ENCODE measurements around the gene ATP2B1.

Gene ATP2B1

DNA sequence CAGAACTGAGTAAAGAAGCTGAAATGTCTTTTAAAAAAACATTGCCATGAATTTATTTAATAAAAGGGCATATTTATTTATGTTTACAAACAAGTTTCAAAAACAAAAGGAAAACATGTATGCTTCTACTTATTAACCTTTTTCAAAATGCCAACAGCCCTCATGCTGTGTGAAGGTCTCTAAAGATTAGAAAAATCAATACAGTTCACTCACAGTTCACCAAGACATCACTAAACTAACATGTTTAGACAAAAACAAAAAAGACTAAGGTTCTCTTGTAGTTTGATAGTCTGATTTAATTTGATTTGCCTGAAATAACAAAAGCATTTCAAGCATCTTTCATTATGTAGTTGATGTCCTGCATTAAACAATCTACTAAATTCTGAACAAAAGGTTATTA is 118.9 kb downstream of the ATP2B1 start:
- DNase-seq (ENCODE audit: low read depth) = no peak
- no peak overlapping the region for H3K4me3 ChIP-seq (ENCODE audit: low read length)
- TF ChIP-seq, protein P1, sequence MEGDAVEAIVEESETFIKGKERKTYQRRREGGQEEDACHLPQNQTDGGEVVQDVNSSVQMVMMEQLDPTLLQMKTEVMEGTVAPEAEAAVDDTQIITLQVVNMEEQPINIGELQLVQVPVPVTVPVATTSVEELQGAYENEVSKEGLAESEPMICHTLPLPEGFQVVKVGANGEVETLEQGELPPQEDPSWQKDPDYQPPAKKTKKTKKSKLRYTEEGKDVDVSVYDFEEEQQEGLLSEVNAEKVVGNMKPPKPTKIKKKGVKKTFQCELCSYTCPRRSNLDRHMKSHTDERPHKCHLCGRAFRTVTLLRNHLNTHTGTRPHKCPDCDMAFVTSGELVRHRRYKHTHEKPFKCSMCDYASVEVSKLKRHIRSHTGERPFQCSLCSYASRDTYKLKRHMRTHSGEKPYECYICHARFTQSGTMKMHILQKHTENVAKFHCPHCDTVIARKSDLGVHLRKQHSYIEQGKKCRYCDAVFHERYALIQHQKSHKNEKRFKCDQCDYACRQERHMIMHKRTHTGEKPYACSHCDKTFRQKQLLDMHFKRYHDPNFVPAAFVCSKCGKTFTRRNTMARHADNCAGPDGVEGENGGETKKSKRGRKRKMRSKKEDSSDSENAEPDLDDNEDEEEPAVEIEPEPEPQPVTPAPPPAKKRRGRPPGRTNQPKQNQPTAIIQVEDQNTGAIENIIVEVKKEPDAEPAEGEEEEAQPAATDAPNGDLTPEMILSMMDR (IDR thresholded peaks at IDR 0.05; ENCODE audit: insufficient read depth, low read depth, low read length, missing control alignments) = no peak

DNA sequence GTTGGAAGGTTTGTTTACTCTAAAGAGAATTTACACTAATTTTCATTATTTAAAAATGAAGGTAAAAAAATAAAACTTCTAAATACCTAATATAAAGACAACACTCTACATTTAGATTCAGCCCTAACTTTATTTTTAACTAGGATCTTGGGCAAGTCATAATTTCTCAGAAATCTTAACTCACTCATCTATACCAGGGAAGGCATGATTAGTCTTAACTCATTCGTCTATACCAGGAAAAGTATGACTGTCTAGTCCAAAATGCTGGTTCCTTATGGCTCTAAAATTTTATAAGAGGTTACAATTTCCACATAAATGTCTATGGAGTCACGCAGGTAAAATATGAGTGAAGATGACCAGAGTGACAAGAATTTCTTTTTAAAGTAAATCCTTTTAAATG is 130.1 kb downstream of the ATP2B1 start:
- H3K4me3 ChIP-seq (ENCODE audit: low read length) = no peak overlapping the region
- TF ChIP-seq, protein P1 (IDR thresholded peaks at IDR 0.05; ENCODE audit: insufficient read depth, low read depth, low read length, missing control alignments) = no peak

DNA sequence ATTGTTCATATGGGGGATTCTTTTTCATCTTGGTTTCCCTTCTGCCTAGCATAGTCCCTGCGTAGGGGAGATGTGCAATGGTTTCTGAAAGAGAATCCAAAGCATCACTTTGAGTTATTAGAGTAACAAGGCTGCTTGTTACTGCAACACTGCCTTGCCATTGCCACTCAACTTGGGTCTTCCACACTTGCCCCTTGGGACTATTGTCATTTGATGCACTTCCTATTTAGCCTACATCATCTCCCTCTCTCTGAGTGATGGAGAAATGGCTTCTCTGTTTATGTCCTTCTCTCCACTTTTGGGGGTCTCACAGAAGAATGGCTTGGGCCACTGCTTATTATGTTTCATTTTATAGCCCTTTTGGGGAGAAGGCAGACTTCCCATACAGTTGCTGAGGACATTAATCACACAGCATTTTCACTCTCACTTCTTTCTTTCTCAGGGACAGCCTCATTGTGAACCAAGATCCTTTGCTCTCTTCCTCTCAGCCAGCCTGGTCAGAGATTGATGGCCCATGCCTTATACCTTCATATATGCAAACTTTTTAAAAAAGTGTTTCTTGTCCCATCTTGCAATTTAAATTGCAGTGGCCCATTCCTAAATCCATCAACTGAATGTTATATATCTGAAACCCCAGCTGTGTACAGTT is 131.9 kb downstream of the ATP2B1 start:
- H3K4me3 ChIP-seq (ENCODE audit: low read length) = no peak overlapping the region
- TF ChIP-seq, protein P1 (IDR thresholded peaks at IDR 0.05; ENCODE audit: insufficient read depth, low read depth, low read length, missing control alignments) = no peak
- no peak for DNase-seq (ENCODE audit: low read depth)

More for the DNA sequence above, 130.1 kb downstream of the ATP2B1 start:
- no peak for DNase-seq (ENCODE audit: low read depth)

DNA sequence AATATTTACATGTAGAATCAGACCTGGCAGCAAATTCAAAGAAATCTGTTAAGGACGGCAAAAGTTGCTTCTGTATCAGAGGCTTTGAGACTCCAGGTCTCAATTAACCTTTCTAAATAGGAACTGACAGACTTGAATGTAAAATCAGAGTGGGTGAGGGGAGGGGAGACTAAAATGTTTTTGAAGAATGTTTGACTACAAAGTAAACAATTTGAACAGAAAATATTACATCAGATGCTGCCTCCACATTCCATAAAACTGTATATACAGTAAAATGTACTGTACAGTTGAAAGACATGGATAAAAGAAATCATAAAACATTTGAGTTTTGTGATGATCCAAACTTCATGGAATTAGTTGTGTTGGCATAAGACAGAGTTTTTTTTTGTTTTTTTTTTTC is 133.3 kb downstream of the ATP2B1 start:
- no peak for DNase-seq (ENCODE audit: low read depth)
- TF ChIP-seq, protein P1 (IDR thresholded peaks at IDR 0.05; ENCODE audit: insufficient read depth, low read depth, low read length, missing control alignments) = no peak
- no peak overlapping the region for H3K4me3 ChIP-seq (ENCODE audit: low read length)

DNA sequence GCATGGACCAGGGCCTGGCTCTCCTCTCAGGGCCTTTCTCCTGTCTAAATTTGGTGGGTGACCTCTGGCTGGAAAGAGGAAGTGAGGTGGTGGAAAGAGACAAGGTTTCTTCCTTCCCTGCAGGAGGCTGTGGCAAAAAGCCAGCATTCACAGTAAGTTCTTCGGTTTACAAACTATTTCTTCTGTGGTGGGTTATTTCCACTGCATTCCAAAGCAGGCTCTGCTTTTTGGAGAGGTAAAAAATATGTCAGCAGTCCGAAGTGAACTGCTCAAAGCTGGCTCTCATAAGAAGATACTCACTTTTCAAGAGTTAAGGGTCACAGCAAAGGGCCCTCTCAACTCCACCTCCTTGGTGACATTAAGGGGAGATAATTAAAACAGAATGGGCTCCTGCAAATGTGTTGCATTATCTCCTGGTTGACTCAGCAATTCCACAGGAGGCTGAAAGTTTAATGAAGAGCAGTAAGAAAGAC is 133.9 kb downstream of the ATP2B1 start:
- no peak for DNase-seq (ENCODE audit: low read depth)
- TF ChIP-seq, protein P1 (IDR thresholded peaks at IDR 0.05; ENCODE audit: insufficient read depth, low read depth, low read length, missing control alignments) = no peak
- no peak overlapping the region for H3K4me3 ChIP-seq (ENCODE audit: low read length)

DNA sequence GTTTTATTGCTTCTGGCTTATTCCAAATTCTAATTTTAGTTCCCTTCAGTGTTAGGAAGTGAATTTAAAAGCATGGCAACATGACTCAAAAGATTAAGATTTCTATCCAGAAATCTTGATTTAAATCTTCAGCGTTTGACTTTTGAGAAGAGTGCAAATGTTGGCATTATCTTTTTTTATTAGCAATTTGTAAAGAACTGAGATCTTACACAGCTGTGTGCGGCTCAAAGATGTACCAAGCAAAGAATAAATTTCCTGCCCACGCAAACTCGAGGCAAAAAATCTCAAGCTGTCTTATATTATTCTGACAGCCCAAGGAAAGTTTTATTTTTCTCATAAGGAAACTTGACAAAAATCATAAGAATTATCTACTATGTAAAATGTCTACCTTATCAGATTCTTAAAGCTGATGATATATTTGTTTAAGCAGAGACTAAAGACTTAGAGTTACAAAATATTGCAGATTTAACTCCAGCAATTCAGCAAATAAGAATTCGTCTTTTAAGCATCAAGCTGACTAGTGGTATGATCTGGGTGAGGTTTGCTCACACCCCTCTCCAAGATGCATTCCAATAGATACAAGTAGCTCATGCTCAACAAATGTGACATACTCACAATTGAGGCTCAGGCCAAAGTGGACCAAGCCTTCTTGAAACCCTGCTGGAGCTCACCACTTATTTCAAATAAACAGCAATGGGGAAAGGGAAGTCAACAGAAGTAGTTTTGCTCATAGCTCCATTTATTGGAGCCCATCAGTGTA is 135.4 kb downstream of the ATP2B1 start:
- no peak overlapping the region for H3K4me3 ChIP-seq (ENCODE audit: low read length)
- TF ChIP-seq, protein P1 (IDR thresholded peaks at IDR 0.05; ENCODE audit: insufficient read depth, low read depth, low read length, missing control alignments) = no peak
- no peak for DNase-seq (ENCODE audit: low read depth)

Data from epithelial cell of esophagus (primary cell).